Effector CD8-positive, alpha-beta T cell (primary cell): Measurements from ENCODE around the gene THSD4.

ENCODE experiments used
- DNase-seq: peaks from one replicate; lab custom pipeline; 2025; lab: John Stamatoyannopoulos, UW
- total RNA-seq, 4 experiments: gene quantifications; one replicate each; lab custom pipeline; 2026; lab: John Stamatoyannopoulos, UW

THSD4 gene
- 0 to 0.54 (median 0.24) reads per million in 4 experiments for total RNA-seq

- DNase-seq: no peak
Measured at GRCh38 chr15:71114887-71115566, at the start of gene THSD4. Gene THSD4, plus strand, starts transcription at chr15:71115471.

- no peak for DNase-seq
Measured at GRCh38 chr15:71066983-71067382, 48.3 kb upstream of the THSD4 start.

- DNase-seq: no peak
Measured at GRCh38 chr15:71069693-71070092, 45.6 kb upstream of the THSD4 start.

- DNase-seq: no peak
Measured at GRCh38 chr15:71071529-71071928, 43.7 kb upstream of the THSD4 start.

GRCh38 chr15:71072423-71072822 is 42.8 kb upstream of the THSD4 start:
- DNase-seq: no peak

- DNase-seq: no peak
Measured at GRCh38 chr15:71078506-71079207, 36.6 kb upstream of the THSD4 start.

- no peak for DNase-seq
Measured at GRCh38 chr15:71079208-71080044, 35.8 kb upstream of the THSD4 start.

GRCh38 chr15:71080166-71080565 is 35.1 kb upstream of the THSD4 start:
- DNase-seq: no peak

GRCh38 chr15:71080705-71081104 is 34.6 kb upstream of the THSD4 start:
- DNase-seq: no peak

- DNase-seq: no peak
Measured at GRCh38 chr15:71082803-71083202, 32.5 kb upstream of the THSD4 start.

- DNase-seq: no peak
Measured at GRCh38 chr15:71083349-71083748, 31.9 kb upstream of the THSD4 start.

- no peak for DNase-seq
Measured at GRCh38 chr15:71084264-71084663, 31.0 kb upstream of the THSD4 start.

GRCh38 chr15:71085809-71086208 is 29.5 kb upstream of the THSD4 start:
- no peak for DNase-seq

GRCh38 chr15:71088155-71088554 is 27.1 kb upstream of the THSD4 start:
- no peak for DNase-seq

GRCh38 chr15:71088683-71089082 is 26.6 kb upstream of the THSD4 start:
- no peak for DNase-seq

- DNase-seq: no peak
Measured at GRCh38 chr15:71089801-71090200, 25.5 kb upstream of the THSD4 start.

GRCh38 chr15:71091601-71092000 is 23.7 kb upstream of the THSD4 start:
- DNase-seq: no peak

- DNase-seq: no peak
Measured at GRCh38 chr15:71092056-71092600, 23.1 kb upstream of the THSD4 start.

GRCh38 chr15:71093054-71094024 is 21.9 kb upstream of the THSD4 start:
- DNase-seq: no peak

GRCh38 chr15:71094137-71094536 is 21.1 kb upstream of the THSD4 start:
- no peak for DNase-seq

- no peak for DNase-seq
Measured at GRCh38 chr15:71096676-71097075, 18.6 kb upstream of the THSD4 start.
